HepG2 (cell line): ENCODE measurements around the gene ZNF280A. TPM values are rescaled to one million over a fixed set of nuclear protein-coding genes. Genes with fewer than 3 reads are reported as not detected.

Source experiments
- ATAC-seq: fragments of 200-7000 bp; cut with Tn5 transposase; 3 replicates; pipeline ENCODE4 v1.9.1; 2020; ENCODE audit warnings: mild to moderate bottlenecking, moderate library complexity
- BruUV-seq: library from RNA; stranded (reverse); fragments of 400-500 nt; replicated peaks from 2 replicates; lab custom pipeline; 2021; lab: Mats Ljungman, UMichigan
- CTCF ChIA-PET: fragments of 300-600 bp; formaldehyde crosslinking; extraction: SDS; loops from one replicate; lab custom pipeline; 2021; ENCODE audit warnings: low total read pairs, inconsistent platforms, low intra/inter-chr PET ratio; lab: Yijun Ruan, JAX
- POLR2A ChIA-PET: fragments of 350-600 bp; sonication (Branson Sonifier 250); formaldehyde crosslinking; loops from one replicate; lab custom pipeline; 2020; ENCODE audit warnings: antibody characterized with exemption, inconsistent platforms; lab: Yijun Ruan, JAX
- DNase-seq: peaks from one replicate; pipeline ENCODE4 v3.0.0-alpha.2; 2015; ENCODE audit warnings: low spot score
- FAIRE-seq: peaks from 3 replicates; lab custom pipeline; 2011; peaks lifted over from hg19 to GRCh38; lab: Jason Lieb, UNC
- H2AFZ ChIP-seq: one replicate; pipeline ENCODE4 v1.6.1; 2011; ENCODE audit warnings: low read length, inconsistent platforms
- H3K27ac ChIP-seq: fragments of 300-600 bp; 3 replicates; pipeline ENCODE4 v1.8.0; 2011; ENCODE audit warnings: mixed run types, mild to moderate bottlenecking, mixed read lengths, low read length, inconsistent platforms; ENCODE audit not compliant: insufficient read depth; ENCODE audit errors: extremely low read length
- H3K27me3 ChIP-seq, 2 experiments: fragments of 200-600 bp in 1 of 2; 2 replicates in 1 of 2; 3 replicates in 1 of 2; pipeline versions ENCODE4 v1.6.0 to v1.8.0; 2011; ENCODE audit warnings: low read length in 2 of 2, mild to moderate bottlenecking in 2 of 2, moderate library complexity in 2 of 2, inconsistent platforms in 1 of 2; ENCODE audit not compliant: insufficient read depth in 2 of 2, control insufficient read depth in 1 of 2
- H3K36me3 ChIP-seq, 2 experiments: fragments of 200-600 bp in 1 of 2; replicated peaks in 1 of 2; 2 replicates in 1 of 2; 3 replicates in 1 of 2; pipeline versions ENCODE4 v1.5.1 to v1.8.0; 2011; ENCODE audit warnings: low read length in 2 of 2, inconsistent platforms in 1 of 2; ENCODE audit not compliant: insufficient read depth in 2 of 2, control insufficient read depth in 1 of 2
- H3K4me1 ChIP-seq: 2 replicates; pipeline ENCODE4 v1.5.1; 2012; ENCODE audit warnings: low read length, inconsistent platforms; ENCODE audit not compliant: insufficient read depth
- H3K4me2 ChIP-seq: 2 replicates; pipeline ENCODE4 v1.6.0; 2011; ENCODE audit warnings: low read depth, low read length, inconsistent platforms
- H3K4me3 ChIP-seq, 3 experiments: fragments of 200-600 bp in 1 of 3; sonication (generic), shearing (Covaris generic) in 1 of 3; replicated peaks in 1 of 3; 2 replicates each; pipeline ENCODE4 v1.5.1; 2011 to 2016; ENCODE audit warnings: low read length in 3 of 3, inconsistent platforms in 2 of 3, low read depth in 2 of 3, mild to moderate bottlenecking in 2 of 3, control low read depth in 1 of 3, mixed read lengths in 1 of 3; ENCODE audit not compliant: insufficient read depth in 1 of 3
- H3K79me2 ChIP-seq: one replicate; pipeline ENCODE4 v1.6.1; 2011; ENCODE audit warnings: low read length, inconsistent platforms; ENCODE audit not compliant: insufficient read depth
- H3K9ac ChIP-seq: 2 replicates; pipeline ENCODE4 v1.6.0; 2011; ENCODE audit warnings: mild to moderate bottlenecking, low read depth, low read length, inconsistent platforms; ENCODE audit not compliant: insufficient read depth
- H3K9me3 ChIP-seq: 2 replicates; pipeline ENCODE4 v1.5.1; 2012; ENCODE audit warnings: mild to moderate bottlenecking, low read length
- H4K20me1 ChIP-seq: 2 replicates; pipeline ENCODE4 v1.6.0; 2011; ENCODE audit warnings: inconsistent platforms, mild to moderate bottlenecking, low read length, moderate library complexity; ENCODE audit not compliant: insufficient read depth
- AGO1 ChIP-seq: fragments of 200-400 bp; formaldehyde crosslinking; IDR thresholded peaks from 2 replicates; pipeline ENCODE4 v1.6.1; 2017; ENCODE audit warnings: mild to moderate bottlenecking, low read depth, low read length, moderate library complexity; ENCODE audit not compliant: poor library complexity, severe bottlenecking
- MAFK ChIP-seq, 2 experiments: IDR thresholded peaks in 1 of 2; conservative IDR thresholded peaks in 1 of 2; 2 replicates each; pipeline ENCODE4 v1.6.1; 2011; ENCODE audit warnings: improper control_type of control experiment in 2 of 2, low read length in 2 of 2
- RORA ChIP-seq: sonication (generic); formaldehyde crosslinking; IDR thresholded peaks from 2 replicates; pipeline ENCODE4 v1.5.0; 2020; ENCODE audit warnings: mild to moderate bottlenecking, missing genetic modification reagents, moderate library complexity
- SNAPC2 ChIP-seq: sonication (generic); formaldehyde crosslinking; IDR thresholded peaks from 2 replicates; pipeline ENCODE4 v1.8.1; 2022; ENCODE audit warnings: mild to moderate bottlenecking, missing genetic modification reagents
- WGBS: methylation state at CpG from one replicate; pipeline ENCODE4 v1.1.6; 2017; ENCODE audit warnings: low lambda C conversion rate; 5-methylcytosine and 5-hydroxymethylcytosine counted together
- in situ Hi-C: cut with HindIII; loops from 2 replicates; pipeline ENCODE4 v1.10.0; 2017; ENCODE audit warnings: low pct_unique_long_range_greater_than_20kb; ENCODE audit not compliant: extremely low pct_ligation_motif_present
- intact Hi-C: fragments of 100-400 bp; cut with micrococcal nuclease; formaldehyde crosslinking; loops from one replicate; pipeline ENCODE4 v1.10.0; 2022; ENCODE audit not compliant: unreplicated experiment
- polyA plus RNA-seq, 8 experiments: library from polyadenylated mRNA; depleted of rRNA in 3 of 8; stranded (reverse) in 7 of 8; unstranded in 1 of 8; fragments of >200 nt; fragmentation: Illumina TruSeq in 4 of 8; extraction: Trizol in 4 of 8; gene quantifications; 2 replicates each; pipeline versions ENCODE4 v1.2.1 to v1.2.3, GENCODE V29; 2011 to 2016; ENCODE audit warnings: low read depth in 4 of 8, missing spikeins in 1 of 8, mixed read lengths in 1 of 8; ENCODE audit not compliant: insufficient read depth in 1 of 8
- total RNA-seq, 5 experiments: library from RNA; depleted of rRNA; stranded (reverse); fragments of >200 nt; fragmentation: Illumina TruSeq; extraction: Trizol; gene quantifications; 2 replicates each; pipeline ENCODE4 v1.2.3, GENCODE V29; 2016; ENCODE audit warnings: low read depth in 1 of 5
- TF ChIP-seq, protein P1 (sequence below): sonication (generic); formaldehyde crosslinking; IDR thresholded peaks from 2 replicates; pipeline ENCODE4 v1.9.0; 2021; ENCODE audit warnings: mild to moderate bottlenecking, missing genetic modification reagents
- TF ChIP-seq, protein P2 (sequence below): sonication (generic); formaldehyde crosslinking; conservative IDR thresholded peaks from 2 replicates; pipeline ENCODE4 v1.4.0; 2020; ENCODE audit warnings: missing genetic modification reagents
- TF ChIP-seq, protein P3 (sequence below): fragments of 450-650 bp; IDR thresholded peaks from 2 replicates; pipeline ENCODE4 v1.6.1; 2017
- TF ChIP-seq, protein P4 (sequence below): IDR thresholded peaks from 2 replicates; pipeline ENCODE4 v1.6.1; 2016; ENCODE audit warnings: low read depth, missing genetic modification reagents, missing compliant biosample characterization

The ZNF280A gene
- total and polyA plus RNA-seq, 2 of the 13 experiments (the other 11 are each of a cell fraction or from before 2014, with no cell fraction given), result 1.4 to 2.9 TPM

DNA sequence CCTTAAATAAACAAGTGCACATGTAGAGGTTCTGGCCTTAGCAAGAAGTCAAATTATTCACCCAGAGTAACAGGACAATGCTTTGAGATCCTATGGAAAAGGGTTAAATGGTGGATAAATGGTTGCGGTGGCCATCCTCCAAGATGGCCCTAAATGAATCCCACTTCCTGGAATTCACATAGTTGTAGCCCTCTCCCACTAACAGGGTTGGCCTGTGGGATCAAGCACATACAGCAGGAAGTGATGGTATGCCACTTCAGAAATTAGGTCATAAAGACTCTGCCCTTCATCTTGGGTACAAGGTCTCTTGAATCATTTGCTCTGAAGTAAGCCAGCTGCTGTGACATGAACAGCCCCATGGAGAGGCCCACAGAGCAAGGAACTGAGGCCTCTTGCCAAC is 13.3 kb downstream of the ZNF280A start (continued):
- TF ChIP-seq, protein P1, sequence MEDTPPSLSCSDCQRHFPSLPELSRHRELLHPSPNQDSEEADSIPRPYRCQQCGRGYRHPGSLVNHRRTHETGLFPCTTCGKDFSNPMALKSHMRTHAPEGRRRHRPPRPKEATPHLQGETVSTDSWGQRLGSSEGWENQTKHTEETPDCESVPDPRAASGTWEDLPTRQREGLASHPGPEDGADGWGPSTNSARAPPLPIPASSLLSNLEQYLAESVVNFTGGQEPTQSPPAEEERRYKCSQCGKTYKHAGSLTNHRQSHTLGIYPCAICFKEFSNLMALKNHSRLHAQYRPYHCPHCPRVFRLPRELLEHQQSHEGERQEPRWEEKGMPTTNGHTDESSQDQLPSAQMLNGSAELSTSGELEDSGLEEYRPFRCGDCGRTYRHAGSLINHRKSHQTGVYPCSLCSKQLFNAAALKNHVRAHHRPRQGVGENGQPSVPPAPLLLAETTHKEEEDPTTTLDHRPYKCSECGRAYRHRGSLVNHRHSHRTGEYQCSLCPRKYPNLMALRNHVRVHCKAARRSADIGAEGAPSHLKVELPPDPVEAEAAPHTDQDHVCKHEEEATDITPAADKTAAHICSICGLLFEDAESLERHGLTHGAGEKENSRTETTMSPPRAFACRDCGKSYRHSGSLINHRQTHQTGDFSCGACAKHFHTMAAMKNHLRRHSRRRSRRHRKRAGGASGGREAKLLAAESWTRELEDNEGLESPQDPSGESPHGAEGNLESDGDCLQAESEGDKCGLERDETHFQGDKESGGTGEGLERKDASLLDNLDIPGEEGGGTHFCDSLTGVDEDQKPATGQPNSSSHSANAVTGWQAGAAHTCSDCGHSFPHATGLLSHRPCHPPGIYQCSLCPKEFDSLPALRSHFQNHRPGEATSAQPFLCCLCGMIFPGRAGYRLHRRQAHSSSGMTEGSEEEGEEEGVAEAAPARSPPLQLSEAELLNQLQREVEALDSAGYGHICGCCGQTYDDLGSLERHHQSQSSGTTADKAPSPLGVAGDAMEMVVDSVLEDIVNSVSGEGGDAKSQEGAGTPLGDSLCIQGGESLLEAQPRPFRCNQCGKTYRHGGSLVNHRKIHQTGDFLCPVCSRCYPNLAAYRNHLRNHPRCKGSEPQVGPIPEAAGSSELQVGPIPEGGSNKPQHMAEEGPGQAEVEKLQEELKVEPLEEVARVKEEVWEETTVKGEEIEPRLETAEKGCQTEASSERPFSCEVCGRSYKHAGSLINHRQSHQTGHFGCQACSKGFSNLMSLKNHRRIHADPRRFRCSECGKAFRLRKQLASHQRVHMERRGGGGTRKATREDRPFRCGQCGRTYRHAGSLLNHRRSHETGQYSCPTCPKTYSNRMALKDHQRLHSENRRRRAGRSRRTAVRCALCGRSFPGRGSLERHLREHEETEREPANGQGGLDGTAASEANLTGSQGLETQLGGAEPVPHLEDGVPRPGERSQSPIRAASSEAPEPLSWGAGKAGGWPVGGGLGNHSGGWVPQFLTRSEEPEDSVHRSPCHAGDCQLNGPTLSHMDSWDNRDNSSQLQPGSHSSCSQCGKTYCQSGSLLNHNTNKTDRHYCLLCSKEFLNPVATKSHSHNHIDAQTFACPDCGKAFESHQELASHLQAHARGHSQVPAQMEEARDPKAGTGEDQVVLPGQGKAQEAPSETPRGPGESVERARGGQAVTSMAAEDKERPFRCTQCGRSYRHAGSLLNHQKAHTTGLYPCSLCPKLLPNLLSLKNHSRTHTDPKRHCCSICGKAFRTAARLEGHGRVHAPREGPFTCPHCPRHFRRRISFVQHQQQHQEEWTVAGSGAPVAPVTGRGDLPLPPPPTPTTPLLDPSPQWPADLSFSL (CRISPR knock-in tag), result no peak
- TF ChIP-seq, protein P2, sequence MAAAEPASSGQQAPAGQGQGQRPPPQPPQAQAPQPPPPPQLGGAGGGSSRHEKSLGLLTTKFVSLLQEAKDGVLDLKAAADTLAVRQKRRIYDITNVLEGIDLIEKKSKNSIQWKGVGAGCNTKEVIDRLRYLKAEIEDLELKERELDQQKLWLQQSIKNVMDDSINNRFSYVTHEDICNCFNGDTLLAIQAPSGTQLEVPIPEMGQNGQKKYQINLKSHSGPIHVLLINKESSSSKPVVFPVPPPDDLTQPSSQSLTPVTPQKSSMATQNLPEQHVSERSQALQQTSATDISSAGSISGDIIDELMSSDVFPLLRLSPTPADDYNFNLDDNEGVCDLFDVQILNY (CRISPR knock-in tag), result no peak
- TF ChIP-seq, all 625 proteins: peak for 0

DNA sequence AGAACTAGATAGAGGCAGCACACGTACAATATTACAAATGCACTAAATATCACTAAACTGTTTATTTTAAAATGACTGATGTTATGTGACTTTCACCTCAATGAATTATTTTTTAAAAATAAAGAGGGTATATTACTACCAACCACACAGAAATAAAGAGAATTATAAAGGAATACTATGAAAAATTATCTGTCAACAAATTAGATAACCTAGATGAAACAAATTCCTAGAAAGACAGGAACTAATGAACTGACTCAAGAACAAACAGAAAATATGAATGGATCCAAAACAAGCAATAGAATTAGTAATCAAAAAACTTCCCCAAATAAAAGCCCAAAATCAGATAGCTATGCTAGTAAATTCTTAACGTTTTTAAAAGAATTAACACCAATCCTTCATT is 21.8 kb downstream of the ZNF280A start:
- Histone ChIP-seq H3K9ac (no peak overlapping the region), H3K27ac (no peak overlapping the region), H3K4me2 (no peak overlapping the region), H2AFZ (no peak overlapping the region), H3K36me3 (peaks cover 1 to 21% of the 10 kb centered on the region in 2 experiments; a peak in 3 of 5 replicates), H3K4me1 (no peaks in the 10 kb centered on the region), H4K20me1 (no peaks in the 10 kb centered on the region), H3K79me2 (peaks cover 7% of the 10 kb centered on the region), H3K4me3 (no peak overlapping the region), H3K9me3 (no peaks in the 10 kb centered on the region), H3K27me3 (no peaks in the 10 kb centered on the region; a peak in 1 of 5 replicates)
- FAIRE-seq, result no peak
- DNase-seq, result no peak
- intact Hi-C loops, result no loop called here
- BruUV-seq, result no TSS peak
- ChIA-PET CTCF (no interaction called here), POLR2A (no interaction called here)
- no peak for ATAC-seq
- in situ Hi-C loops, result no loop called here
- WGBS, result 92% methylated on average over 2 of the region's 2 CpGs
- TF ChIP-seq, protein P3, sequence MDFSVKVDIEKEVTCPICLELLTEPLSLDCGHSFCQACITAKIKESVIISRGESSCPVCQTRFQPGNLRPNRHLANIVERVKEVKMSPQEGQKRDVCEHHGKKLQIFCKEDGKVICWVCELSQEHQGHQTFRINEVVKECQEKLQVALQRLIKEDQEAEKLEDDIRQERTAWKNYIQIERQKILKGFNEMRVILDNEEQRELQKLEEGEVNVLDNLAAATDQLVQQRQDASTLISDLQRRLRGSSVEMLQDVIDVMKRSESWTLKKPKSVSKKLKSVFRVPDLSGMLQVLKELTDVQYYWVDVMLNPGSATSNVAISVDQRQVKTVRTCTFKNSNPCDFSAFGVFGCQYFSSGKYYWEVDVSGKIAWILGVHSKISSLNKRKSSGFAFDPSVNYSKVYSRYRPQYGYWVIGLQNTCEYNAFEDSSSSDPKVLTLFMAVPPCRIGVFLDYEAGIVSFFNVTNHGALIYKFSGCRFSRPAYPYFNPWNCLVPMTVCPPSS, result no peak
- TF ChIP-seq AGO1 (no peak), RORA (CRISPR knock-in tag) (no peak), MAFK (conservative IDR thresholded peaks at IDR 0.05 in 1 of 2, IDR thresholded peaks at IDR 0.05 in 1 of 2; ENCODE audit: low read length in 2 of 2) (no peak), SNAPC2 (no peak)
- TF ChIP-seq, protein P4, sequence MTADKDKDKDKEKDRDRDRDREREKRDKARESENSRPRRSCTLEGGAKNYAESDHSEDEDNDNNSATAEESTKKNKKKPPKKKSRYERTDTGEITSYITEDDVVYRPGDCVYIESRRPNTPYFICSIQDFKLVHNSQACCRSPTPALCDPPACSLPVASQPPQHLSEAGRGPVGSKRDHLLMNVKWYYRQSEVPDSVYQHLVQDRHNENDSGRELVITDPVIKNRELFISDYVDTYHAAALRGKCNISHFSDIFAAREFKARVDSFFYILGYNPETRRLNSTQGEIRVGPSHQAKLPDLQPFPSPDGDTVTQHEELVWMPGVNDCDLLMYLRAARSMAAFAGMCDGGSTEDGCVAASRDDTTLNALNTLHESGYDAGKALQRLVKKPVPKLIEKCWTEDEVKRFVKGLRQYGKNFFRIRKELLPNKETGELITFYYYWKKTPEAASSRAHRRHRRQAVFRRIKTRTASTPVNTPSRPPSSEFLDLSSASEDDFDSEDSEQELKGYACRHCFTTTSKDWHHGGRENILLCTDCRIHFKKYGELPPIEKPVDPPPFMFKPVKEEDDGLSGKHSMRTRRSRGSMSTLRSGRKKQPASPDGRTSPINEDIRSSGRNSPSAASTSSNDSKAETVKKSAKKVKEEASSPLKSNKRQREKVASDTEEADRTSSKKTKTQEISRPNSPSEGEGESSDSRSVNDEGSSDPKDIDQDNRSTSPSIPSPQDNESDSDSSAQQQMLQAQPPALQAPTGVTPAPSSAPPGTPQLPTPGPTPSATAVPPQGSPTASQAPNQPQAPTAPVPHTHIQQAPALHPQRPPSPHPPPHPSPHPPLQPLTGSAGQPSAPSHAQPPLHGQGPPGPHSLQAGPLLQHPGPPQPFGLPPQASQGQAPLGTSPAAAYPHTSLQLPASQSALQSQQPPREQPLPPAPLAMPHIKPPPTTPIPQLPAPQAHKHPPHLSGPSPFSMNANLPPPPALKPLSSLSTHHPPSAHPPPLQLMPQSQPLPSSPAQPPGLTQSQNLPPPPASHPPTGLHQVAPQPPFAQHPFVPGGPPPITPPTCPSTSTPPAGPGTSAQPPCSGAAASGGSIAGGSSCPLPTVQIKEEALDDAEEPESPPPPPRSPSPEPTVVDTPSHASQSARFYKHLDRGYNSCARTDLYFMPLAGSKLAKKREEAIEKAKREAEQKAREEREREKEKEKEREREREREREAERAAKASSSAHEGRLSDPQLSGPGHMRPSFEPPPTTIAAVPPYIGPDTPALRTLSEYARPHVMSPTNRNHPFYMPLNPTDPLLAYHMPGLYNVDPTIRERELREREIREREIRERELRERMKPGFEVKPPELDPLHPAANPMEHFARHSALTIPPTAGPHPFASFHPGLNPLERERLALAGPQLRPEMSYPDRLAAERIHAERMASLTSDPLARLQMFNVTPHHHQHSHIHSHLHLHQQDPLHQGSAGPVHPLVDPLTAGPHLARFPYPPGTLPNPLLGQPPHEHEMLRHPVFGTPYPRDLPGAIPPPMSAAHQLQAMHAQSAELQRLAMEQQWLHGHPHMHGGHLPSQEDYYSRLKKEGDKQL, result no peak
